Esophagus squamous epithelium (tissue), 5 donors: ENCODE measurements around the gene ITGB1BP2. TPM values are rescaled to one million over a fixed set of nuclear protein-coding genes. Genes with fewer than 3 reads are reported as not detected.
"Not testable (repeated sequence)": the region's sequence is repeated elsewhere in the genome, so short reads cannot be mapped to it uniquely, and the experiment has no call there.

ENCODE experiments used
- DNase-seq: peaks from one replicate; lab custom pipeline; 2025; lab: John Stamatoyannopoulos, UW
- H3K27ac ChIP-seq, 4 donors: fragments of 200-600 bp; sonication (generic); one replicate each; pipeline ENCODE4 v1.5.1; 2016 to 2019; ENCODE audit warnings: mild to moderate bottlenecking in 1 of 4
- H3K27me3 ChIP-seq, 4 donors: fragments of 200-600 bp; sonication (generic); 1 replicate in 3 of 4; 2 replicates in 1 of 4; pipeline versions ENCODE4 v1.5.1 to v1.6.0; 2017 to 2021; ENCODE audit warnings: antibody characterized with exemption in 1 of 4
- H3K36me3 ChIP-seq, 3 donors: fragments of 200-600 bp; sonication (generic); one replicate each; pipeline ENCODE4 v1.5.1; 2016 to 2019
- H3K4me1 ChIP-seq, 3 donors: fragments of 200-600 bp; sonication (generic); one replicate each; pipeline ENCODE4 v1.5.1; 2017 to 2019
- H3K4me3 ChIP-seq, 4 donors: fragments of 200-600 bp; sonication (generic); 1 replicate in 3 of 4; 2 replicates in 1 of 4; pipeline ENCODE4 v1.5.1; 2016 to 2019; ENCODE audit warnings: mild to moderate bottlenecking in 2 of 4, moderate library complexity in 1 of 4
- H3K9me3 ChIP-seq, 3 donors: fragments of 200-600 bp; sonication (generic); one replicate each; pipeline ENCODE4 v1.5.1; 2016 to 2019
- CTCF ChIP-seq, 6 experiments: fragments of 450-650 bp in 4 of 6; fragments of 200-600 bp in 2 of 6; sonication (generic) in 2 of 6; IDR thresholded peaks; one replicate each; pipeline ENCODE4 v1.5.1; 2016 to 2019; ENCODE audit warnings: antibody characterized with exemption in 6 of 6, mild to moderate bottlenecking in 4 of 6, moderate library complexity in 4 of 6
- POLR2A ChIP-seq, 4 donors: fragments of 450-650 bp; IDR thresholded peaks; one replicate each; pipeline ENCODE4 v1.6.1; 2017; ENCODE audit warnings: antibody characterized with exemption in 4 of 4, mild to moderate bottlenecking in 4 of 4, moderate library complexity in 3 of 4
- WGBS, 2 donors: methylation state at CpG; one replicate each; pipeline ENCODE4 v1.1.5; 2018; 5-methylcytosine and 5-hydroxymethylcytosine counted together
- intact Hi-C: fragments of 100-400 bp; cut with DNase I; formaldehyde crosslinking; loops from one replicate; pipeline ENCODE4 v1.15.0; 2022
- total RNA-seq, 4 donors: library from RNA; depleted of rRNA; stranded (reverse); fragments of >200 nt; gene quantifications; one replicate each; pipeline ENCODE4 v1.1.0, GENCODE V29; 2016
- donor health status: DM: yes; HTN: yes; CAD: no.

ITGB1BP2 gene
- total RNA-seq, 4 donors from 2014 or later: 1.9 to 3.9 (median 2.2) TPM

GRCh38 chrX:71304561-71304960 is 3.0 kb downstream of the ITGB1BP2 start:
- DNase-seq: no peak
- Histone ChIP-seq H3K27me3 (no peaks in the 10 kb centered on the region), H3K4me3 (no peak overlapping the region), H3K9me3 (no peaks in the 10 kb centered on the region), H3K4me1 (no peaks in the 10 kb centered on the region), H3K27ac (no peak overlapping the region), H3K36me3 (peaks cover 0 to 19% (median 0%) of the 10 kb centered on the region in 3 donors)
- TF ChIP-seq CTCF (IDR thresholded peaks at IDR 0.05) (no peak), POLR2A (IDR thresholded peaks at IDR 0.05) (no peak)
- WGBS, 2 donors: 66 to 100% methylated on average over 1 to 2 of the region's 2 CpGs
- intact Hi-C loops: no loop called here

GRCh38 chrX:71315917-71316316 is 14.4 kb downstream of the ITGB1BP2 start:
- Histone ChIP-seq H3K27ac (no peak overlapping the region), H3K36me3 (no peaks in the 10 kb centered on the region), H3K9me3 (no peaks in the 10 kb centered on the region), H3K27me3 (no peaks in the 10 kb centered on the region), H3K4me3 (no peak overlapping the region), H3K4me1 (no peaks in the 10 kb centered on the region)
- DNase-seq: no peak
- WGBS, 2 donors: 92 to 96% methylated on average over 5 to 7 of the region's 7 CpGs
- TF ChIP-seq CTCF (IDR thresholded peaks at IDR 0.05): no peak
- intact Hi-C loops: no loop called here

DNA sequence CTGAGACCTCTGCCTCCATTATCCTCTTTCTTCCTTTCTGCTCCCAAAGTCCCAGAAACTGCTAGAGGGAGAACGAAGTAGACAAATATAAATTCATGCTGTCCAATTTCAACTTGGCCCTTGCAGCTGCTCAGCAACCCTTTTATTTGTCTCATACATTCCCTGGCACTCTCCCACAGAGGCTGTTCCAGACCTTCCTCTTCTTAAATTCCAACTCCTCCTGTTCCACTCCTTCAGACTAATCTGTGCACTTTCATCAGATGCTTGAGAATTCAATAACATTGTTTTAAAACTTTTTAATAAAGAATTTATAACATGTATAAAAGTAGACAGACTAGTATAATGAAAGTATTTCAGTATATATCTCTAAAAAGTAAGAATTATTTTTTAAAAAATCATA is 15.4 kb downstream of the ITGB1BP2 start:
- H3K36me3 ChIP-seq, H3K27ac ChIP-seq, intact Hi-C loops, H3K9me3 ChIP-seq, H3K4me3 ChIP-seq, H3K27me3 ChIP-seq, DNase-seq, H3K4me1 ChIP-seq: not testable (repeated sequence)
- 40% methylated on average over 1 of the region's 1 CpG; no CpG with 5 or more reads in 1 of the 2 donors for WGBS, 2 donors

DNA sequence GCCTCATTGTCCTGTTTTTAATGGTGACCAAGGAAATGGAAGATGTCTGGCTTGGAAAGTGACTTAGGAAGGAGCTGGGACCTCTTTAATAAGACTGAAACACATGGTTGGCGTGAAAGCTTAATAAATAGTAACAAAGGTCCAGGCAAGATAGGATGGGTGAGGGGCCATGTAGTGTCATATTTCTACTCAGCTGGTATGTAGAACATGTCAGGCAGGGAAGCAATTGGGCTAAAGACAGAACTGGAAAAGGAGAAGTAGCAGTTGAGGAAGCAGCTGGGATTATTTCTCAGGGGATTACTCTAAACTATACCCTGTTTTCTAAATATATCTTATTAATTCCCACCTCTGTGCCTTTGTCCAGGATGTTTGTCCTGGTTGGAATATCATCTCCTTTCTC is 18.6 kb downstream of the ITGB1BP2 start:
- Histone ChIP-seq H3K27me3 (no peaks in the 10 kb centered on the region), H3K36me3 (no peaks in the 10 kb centered on the region), H3K27ac (no peak overlapping the region), H3K4me3 (no peak overlapping the region), H3K4me1 (no peaks in the 10 kb centered on the region), H3K9me3 (no peaks in the 10 kb centered on the region)
- TF ChIP-seq CTCF (IDR thresholded peaks at IDR 0.05): no peak
- no peak for TF ChIP-seq POLR2A (IDR thresholded peaks at IDR 0.05)
- no peak for DNase-seq
- intact Hi-C loops: no loop called here
- WGBS, 2 donors: 100% methylated on average over 1 of the region's 1 CpG

GRCh38 chrX:71321731-71322130 is 20.2 kb downstream of the ITGB1BP2 start:
- Histone ChIP-seq H3K4me3 (no peak overlapping the region), H3K9me3 (peaks cover 0 to 14% (median 9%) of the 10 kb centered on the region in 3 donors), H3K27me3 (no peaks in the 10 kb centered on the region), H3K27ac (no peak overlapping the region), H3K36me3 (no peaks in the 10 kb centered on the region), H3K4me1 (no peaks in the 10 kb centered on the region)
- intact Hi-C loops: no loop called here
- 71 to 83% methylated on average over 1 of the region's 1 CpG for WGBS, 2 donors
- TF ChIP-seq CTCF (IDR thresholded peaks at IDR 0.05) (no peak), POLR2A (IDR thresholded peaks at IDR 0.05) (no peak)
- no peak for DNase-seq

DNA sequence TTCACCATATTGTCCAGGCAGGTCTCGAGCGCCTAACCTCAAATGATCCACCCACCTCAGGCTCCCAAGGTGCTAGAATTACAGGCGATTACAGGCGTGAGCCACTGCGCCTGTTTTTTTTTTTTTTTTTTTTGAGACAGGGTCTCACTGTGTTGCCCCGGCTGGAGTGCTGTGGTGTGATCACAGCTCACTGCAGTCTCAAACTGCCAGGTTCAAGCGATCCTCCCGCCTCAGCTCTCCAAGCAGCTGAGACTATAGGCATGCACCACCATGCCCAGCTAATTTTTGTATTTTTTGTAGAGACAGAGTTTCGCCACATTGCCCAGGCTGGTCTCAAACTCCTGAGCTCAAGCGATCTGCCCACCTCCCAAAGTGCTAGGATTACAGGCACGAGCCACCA is 22.9 kb downstream of the ITGB1BP2 start:
- H3K4me3 ChIP-seq, H3K27me3 ChIP-seq, H3K27ac ChIP-seq, H3K36me3 ChIP-seq, DNase-seq, intact Hi-C loops, H3K4me1 ChIP-seq: not testable (repeated sequence)
- peaks cover 0 to 26% (median 10%) of the 10 kb centered on the region in 3 donors for H3K9me3 ChIP-seq
- WGBS, 2 donors: 91 to 100% methylated on average over 5 to 9 of the region's 11 CpGs
